Gastrocnemius medialis (tissue), 4 donors: ENCODE measurements around the gene GPRIN3. TPM values are rescaled to one million over a fixed set of nuclear protein-coding genes. Genes with fewer than 3 reads are reported as not detected.

ENCODE experiments used
- ATAC-seq, 2 donors: fragments of 150-250 bp; one replicate each; pipeline ENCODE4 v1.9.1; 2016
- DNase-seq, 2 donors: peaks; one replicate each; pipeline ENCODE4 v3.0.0-alpha.2; 2019
- H3K27ac ChIP-seq, 4 donors: fragments of 200-600 bp; sonication (generic); 1 replicate in 1 of 4; 2 replicates in 3 of 4; pipeline ENCODE4 v1.5.1; 2016 to 2018; ENCODE audit warnings: mild to moderate bottlenecking in 2 of 4, moderate library complexity in 1 of 4
- H3K27me3 ChIP-seq, 3 donors: fragments of 200-600 bp; sonication (generic) in 2 of 3; 1 replicate in 1 of 3; 2 replicates in 2 of 3; pipeline versions ENCODE4 v1.5.1 to v1.6.0; 2016 to 2019; ENCODE audit warnings: mild to moderate bottlenecking in 1 of 3, moderate library complexity in 1 of 3
- H3K36me3 ChIP-seq, 2 donors: fragments of 200-600 bp; sonication (generic) in 1 of 2; one replicate each; pipeline ENCODE4 v1.5.1; 2017 to 2018
- H3K4me1 ChIP-seq, 2 donors: fragments of 200-600 bp; sonication (generic) in 1 of 2; one replicate each; pipeline ENCODE4 v1.5.1; 2016 to 2017; ENCODE audit warnings: mild to moderate bottlenecking in 2 of 2
- H3K4me3 ChIP-seq, 4 donors: fragments of 200-600 bp; sonication (generic) in 3 of 4; 1 replicate in 1 of 4; 2 replicates in 3 of 4; pipeline ENCODE4 v1.5.1; 2016 to 2019; ENCODE audit warnings: mild to moderate bottlenecking in 2 of 4
- H3K9me3 ChIP-seq, 3 donors: fragments of 200-600 bp; sonication (generic) in 2 of 3; 1 replicate in 1 of 3; 2 replicates in 2 of 3; pipeline ENCODE4 v1.5.1; 2016 to 2019
- POLR2A ChIP-seq, 2 donors: fragments of 450-650 bp; IDR thresholded peaks; one replicate each; pipeline ENCODE4 v1.6.1; 2017; ENCODE audit warnings: antibody characterized with exemption in 2 of 2, mild to moderate bottlenecking in 2 of 2, moderate library complexity in 2 of 2
- in situ Hi-C, 4 donors: fragments of 200-750 bp; cut with MboI; loops; one replicate each; pipeline versions ENCODE4 v1.15.0 to v1.8.0; 2017; ENCODE audit warnings: low sequenced_read_pairs in 4 of 4
- intact Hi-C: fragments of 100-400 bp; cut with DNase I; formaldehyde crosslinking; loops from one replicate; pipeline ENCODE4 v1.15.1; 2023; ENCODE audit warnings: low total_unique reads
- total RNA-seq, 4 donors: library from RNA; depleted of rRNA; stranded (reverse); fragments of >200 nt; gene quantifications; one replicate each; pipeline versions ENCODE4 v1.1.0 to v1.2.3, GENCODE V29; 2016
- TF ChIP-seq, protein P1 (sequence below), 5 experiments: fragments of 450-650 bp in 3 of 5; fragments of 200-600 bp in 2 of 5; sonication (generic) in 2 of 5; IDR thresholded peaks in 4 of 5; conservative IDR thresholded peaks in 1 of 5; 1 replicate in 4 of 5; 2 replicates in 1 of 5; pipeline ENCODE4 v1.5.1; 2016 to 2019; ENCODE audit warnings: antibody characterized with exemption in 5 of 5, mild to moderate bottlenecking in 3 of 5, moderate library complexity in 3 of 5

GPRIN3 gene
- total RNA-seq, 4 donors from 2014 or later = 1.2 to 3.1 (median 1.8) TPM

DNA sequence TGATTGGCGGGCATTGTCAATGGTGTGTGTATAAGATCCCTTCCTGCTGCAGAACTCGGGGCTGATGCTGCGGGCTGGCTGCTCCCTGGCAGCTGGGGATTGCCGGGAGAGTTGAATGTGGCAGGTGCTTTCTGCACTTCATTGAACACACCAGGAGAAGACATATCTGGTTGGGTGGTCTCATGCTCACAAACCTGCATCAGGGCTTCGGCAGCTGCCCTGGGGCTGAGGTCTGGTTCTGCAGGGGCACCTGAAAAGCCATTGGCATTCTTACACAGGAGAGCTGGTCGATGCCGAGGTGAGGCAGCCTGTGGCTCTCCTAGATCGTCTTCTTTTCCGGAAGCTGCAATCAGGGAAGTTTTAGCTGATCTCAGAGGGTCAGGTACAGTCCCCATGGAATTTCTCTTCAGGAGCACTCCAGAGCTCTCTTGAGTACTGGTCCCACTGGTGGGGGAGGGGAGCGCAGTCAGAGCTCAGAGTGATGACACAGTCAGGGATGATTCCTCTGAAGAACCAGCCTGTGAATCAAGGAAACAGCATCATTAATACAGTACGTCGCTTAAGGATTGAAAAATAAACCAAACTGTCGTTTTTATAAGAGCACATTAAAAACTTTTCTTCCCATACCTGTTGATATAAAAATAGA lies 57.8 kb downstream of the GPRIN3 start:
- in situ Hi-C loops (loop anchor here in 1 of 4 donors (25.0 kb wide), 1 partner anchor 662 kb away; no protein-coding TSS in a partner anchor), intact Hi-C loops (no loop called here)
- H3K36me3 ChIP-seq = no peaks in the 10 kb centered on the region
- H3K27ac ChIP-seq = no peak overlapping the region
- no peak overlapping the region for H3K4me3 ChIP-seq
- H3K4me1 ChIP-seq = no peaks in the 10 kb centered on the region
- TF ChIP-seq, protein P1, sequence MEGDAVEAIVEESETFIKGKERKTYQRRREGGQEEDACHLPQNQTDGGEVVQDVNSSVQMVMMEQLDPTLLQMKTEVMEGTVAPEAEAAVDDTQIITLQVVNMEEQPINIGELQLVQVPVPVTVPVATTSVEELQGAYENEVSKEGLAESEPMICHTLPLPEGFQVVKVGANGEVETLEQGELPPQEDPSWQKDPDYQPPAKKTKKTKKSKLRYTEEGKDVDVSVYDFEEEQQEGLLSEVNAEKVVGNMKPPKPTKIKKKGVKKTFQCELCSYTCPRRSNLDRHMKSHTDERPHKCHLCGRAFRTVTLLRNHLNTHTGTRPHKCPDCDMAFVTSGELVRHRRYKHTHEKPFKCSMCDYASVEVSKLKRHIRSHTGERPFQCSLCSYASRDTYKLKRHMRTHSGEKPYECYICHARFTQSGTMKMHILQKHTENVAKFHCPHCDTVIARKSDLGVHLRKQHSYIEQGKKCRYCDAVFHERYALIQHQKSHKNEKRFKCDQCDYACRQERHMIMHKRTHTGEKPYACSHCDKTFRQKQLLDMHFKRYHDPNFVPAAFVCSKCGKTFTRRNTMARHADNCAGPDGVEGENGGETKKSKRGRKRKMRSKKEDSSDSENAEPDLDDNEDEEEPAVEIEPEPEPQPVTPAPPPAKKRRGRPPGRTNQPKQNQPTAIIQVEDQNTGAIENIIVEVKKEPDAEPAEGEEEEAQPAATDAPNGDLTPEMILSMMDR (IDR thresholded peaks at IDR 0.05 in 4 of 5, conservative IDR thresholded peaks at IDR 0.05 in 1 of 5) = no peak
- no peak for TF ChIP-seq POLR2A (IDR thresholded peaks at IDR 0.05)
- H3K9me3 ChIP-seq = no peaks in the 10 kb centered on the region
- no peaks in the 10 kb centered on the region for H3K27me3 ChIP-seq
- DNase-seq = no peak
- no peak for ATAC-seq

DNA sequence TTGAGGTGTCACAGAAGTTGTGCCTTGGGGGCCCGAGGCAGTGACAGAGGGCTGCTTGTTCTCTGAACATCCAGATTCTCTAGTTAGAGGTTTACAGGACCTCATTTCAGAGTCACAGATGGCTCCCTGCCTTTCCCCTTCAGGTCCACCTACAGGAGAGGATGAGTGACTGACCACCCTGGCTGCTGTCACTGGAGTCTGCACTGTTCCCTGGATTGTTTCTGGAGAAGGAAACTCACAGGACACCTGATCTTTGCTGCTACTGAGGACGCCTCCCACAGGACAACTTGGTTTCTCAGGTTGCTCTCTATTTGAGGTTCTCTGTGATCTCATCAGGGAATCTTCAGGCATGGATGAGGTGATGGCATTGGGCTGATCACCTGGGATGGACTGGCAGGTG lies 58.3 kb downstream of the GPRIN3 start:
- intact Hi-C loops = no loop called here
- ATAC-seq = no peak
- Histone ChIP-seq H3K27me3 (no peaks in the 10 kb centered on the region), H3K36me3 (no peaks in the 10 kb centered on the region), H3K4me1 (no peaks in the 10 kb centered on the region), H3K9me3 (no peaks in the 10 kb centered on the region), H3K4me3 (no peak overlapping the region), H3K27ac (no peak overlapping the region)
- TF ChIP-seq, protein P1 (IDR thresholded peaks at IDR 0.05 in 4 of 5, conservative IDR thresholded peaks at IDR 0.05 in 1 of 5) = no peak
- in situ Hi-C loops = loop anchor here in 1 of 4 donors (25.0 kb wide), 1 partner anchor 663 kb away; no protein-coding TSS in a partner anchor
- no peak for DNase-seq

DNA sequence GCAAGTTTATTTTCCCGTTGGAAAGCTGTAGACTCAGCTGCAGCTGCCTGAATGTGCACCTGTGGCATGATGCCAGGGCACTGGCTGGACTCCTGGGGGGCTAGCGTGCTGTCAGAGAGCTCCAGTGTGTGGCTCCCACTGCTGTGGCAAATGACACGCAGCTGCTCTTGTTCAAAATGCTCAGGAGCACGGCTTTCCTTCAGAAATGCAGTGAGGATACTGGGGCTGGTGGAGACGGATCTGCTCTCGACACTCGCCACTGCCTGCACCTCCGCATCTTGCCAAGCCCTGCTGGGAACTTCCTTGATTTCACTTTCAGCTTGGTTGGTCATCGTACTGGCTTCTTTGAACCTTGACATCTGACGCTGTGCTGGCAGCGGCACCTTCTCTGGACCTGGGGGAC lies 58.7 kb downstream of the GPRIN3 start:
- intact Hi-C loops (no loop called here), in situ Hi-C loops (loop anchor here in 1 of 4 donors (25.0 kb wide), 1 partner anchor 663 kb away; no protein-coding TSS in a partner anchor)
- Histone ChIP-seq H3K36me3 (no peaks in the 10 kb centered on the region), H3K4me1 (no peaks in the 10 kb centered on the region), H3K27ac (no peak overlapping the region), H3K27me3 (no peaks in the 10 kb centered on the region), H3K9me3 (no peaks in the 10 kb centered on the region), H3K4me3 (no peak overlapping the region)
- no peak for TF ChIP-seq POLR2A (IDR thresholded peaks at IDR 0.05)
- TF ChIP-seq, protein P1 (IDR thresholded peaks at IDR 0.05 in 4 of 5, conservative IDR thresholded peaks at IDR 0.05 in 1 of 5) = no peak
- ATAC-seq = no peak
- no peak for DNase-seq

DNA sequence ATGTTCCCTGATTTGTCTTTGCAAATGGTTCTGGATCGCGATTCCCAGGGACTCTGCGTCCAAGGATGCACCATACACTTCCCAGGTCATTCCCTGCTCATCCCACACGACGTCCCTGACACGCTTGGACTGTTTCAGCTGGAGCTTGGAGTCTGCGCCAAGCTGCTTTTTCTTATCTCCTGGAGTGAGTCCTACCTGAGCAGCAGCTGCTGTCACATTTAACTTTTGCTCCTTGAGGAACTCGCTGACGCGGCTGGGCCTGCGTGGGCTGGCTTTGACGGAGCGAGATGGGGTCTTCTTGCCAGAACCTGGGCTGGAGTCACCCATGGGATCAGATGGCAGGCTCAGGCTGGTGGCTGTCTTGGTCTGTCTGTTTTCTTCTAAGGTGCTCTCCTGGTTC lies 59.6 kb downstream of the GPRIN3 start:
- in situ Hi-C loops = loop anchor here in 1 of 4 donors (25.0 kb wide), 1 partner anchor 664 kb away; no protein-coding TSS in a partner anchor
- H3K27ac ChIP-seq = no peak overlapping the region
- no peak overlapping the region for H3K4me3 ChIP-seq
- intact Hi-C loops = no loop called here
- DNase-seq (no peak), ATAC-seq (no peak)
- TF ChIP-seq, protein P1 (IDR thresholded peaks at IDR 0.05 in 4 of 5, conservative IDR thresholded peaks at IDR 0.05 in 1 of 5) = no peak
- no peaks in the 10 kb centered on the region for H3K36me3 ChIP-seq
- H3K27me3 ChIP-seq = no peaks in the 10 kb centered on the region
- no peaks in the 10 kb centered on the region for H3K9me3 ChIP-seq
- H3K4me1 ChIP-seq = no peaks in the 10 kb centered on the region
